ENCODE results near the gene VPS13D. TPM values are rescaled to one million over a fixed set of nuclear protein-coding genes. Genes with fewer than 3 reads are reported as not detected.

Gene VPS13D
- polyA plus RNA-seq, 1 experiment, result 22.3 TPM

DNA sequence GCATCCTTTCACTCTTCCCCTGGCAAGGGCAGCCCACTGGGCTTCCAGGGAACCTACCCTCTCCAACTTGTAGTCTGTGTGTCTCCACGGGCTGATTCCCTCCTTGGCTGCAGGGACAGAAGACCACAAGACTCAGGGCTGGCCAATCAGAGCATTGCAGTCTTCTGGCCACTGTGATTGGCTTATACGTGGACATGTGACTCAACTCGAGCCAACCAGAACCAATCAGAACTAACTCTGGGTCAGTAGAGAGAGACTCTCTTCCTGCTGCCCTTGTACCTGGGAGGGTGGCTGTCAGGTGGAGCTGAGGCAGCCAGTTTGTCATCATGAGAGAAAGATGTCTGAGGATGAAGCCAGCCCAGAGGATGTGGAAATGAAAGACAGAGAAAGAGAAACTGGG lies 324.1 kb downstream of the VPS13D start:
- TF ChIP-seq, protein P1, sequence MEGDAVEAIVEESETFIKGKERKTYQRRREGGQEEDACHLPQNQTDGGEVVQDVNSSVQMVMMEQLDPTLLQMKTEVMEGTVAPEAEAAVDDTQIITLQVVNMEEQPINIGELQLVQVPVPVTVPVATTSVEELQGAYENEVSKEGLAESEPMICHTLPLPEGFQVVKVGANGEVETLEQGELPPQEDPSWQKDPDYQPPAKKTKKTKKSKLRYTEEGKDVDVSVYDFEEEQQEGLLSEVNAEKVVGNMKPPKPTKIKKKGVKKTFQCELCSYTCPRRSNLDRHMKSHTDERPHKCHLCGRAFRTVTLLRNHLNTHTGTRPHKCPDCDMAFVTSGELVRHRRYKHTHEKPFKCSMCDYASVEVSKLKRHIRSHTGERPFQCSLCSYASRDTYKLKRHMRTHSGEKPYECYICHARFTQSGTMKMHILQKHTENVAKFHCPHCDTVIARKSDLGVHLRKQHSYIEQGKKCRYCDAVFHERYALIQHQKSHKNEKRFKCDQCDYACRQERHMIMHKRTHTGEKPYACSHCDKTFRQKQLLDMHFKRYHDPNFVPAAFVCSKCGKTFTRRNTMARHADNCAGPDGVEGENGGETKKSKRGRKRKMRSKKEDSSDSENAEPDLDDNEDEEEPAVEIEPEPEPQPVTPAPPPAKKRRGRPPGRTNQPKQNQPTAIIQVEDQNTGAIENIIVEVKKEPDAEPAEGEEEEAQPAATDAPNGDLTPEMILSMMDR (IDR thresholded peaks at IDR 0.05; ENCODE audit: insufficient read depth, low read depth, low read length), result no peak
- ChIA-PET POLR2A (no interaction called here), CTCF (no interaction called here)
- no peak overlapping the region for H3K4me3 ChIP-seq (ENCODE audit: low read depth, low read length)
- no peak for DNase-seq (ENCODE audit: low read depth)
- H3K27me3 ChIP-seq (ENCODE audit: control insufficient read depth, insufficient read depth, low read length), result no peaks in the 10 kb centered on the region
- H3K36me3 ChIP-seq (ENCODE audit: control insufficient read depth, insufficient read depth, low read length), result no peaks in the 10 kb centered on the region

- TF ChIP-seq, protein P1 (IDR thresholded peaks at IDR 0.05; ENCODE audit: insufficient read depth, low read depth, low read length), result no peak
- Histone ChIP-seq H3K27me3 (ENCODE audit: control insufficient read depth, insufficient read depth, low read length) (no peaks in the 10 kb centered on the region), H3K36me3 (ENCODE audit: control insufficient read depth, insufficient read depth, low read length) (no peaks in the 10 kb centered on the region), H3K4me3 (ENCODE audit: low read depth, low read length) (no peak overlapping the region)
- CTCF ChIA-PET, result interaction anchor here (0.6 kb wide), 1 partner anchor 31 kb away, joined by 3 read pairs; no protein-coding TSS in a partner anchor
- DNase-seq (ENCODE audit: low read depth), result no peak
- POLR2A ChIA-PET, result no interaction called here
Measured at GRCh38 chr1:12554521-12555305, 324.9 kb downstream of the VPS13D start.

GRCh38 chr1:12555411-12556367 lies 325.9 kb downstream of the VPS13D start:
- CTCF ChIA-PET, result interaction anchor here (0.6 to 1.9 kb wide), 4 partner anchors 32 to 241 kb away, joined by 3 to 6 read pairs (median 4); partner anchors contain the start of gene DHRS3
- Histone ChIP-seq H3K4me3 (ENCODE audit: low read depth, low read length) (no peak overlapping the region), H3K27me3 (ENCODE audit: control insufficient read depth, insufficient read depth, low read length) (no peaks in the 10 kb centered on the region), H3K36me3 (ENCODE audit: control insufficient read depth, insufficient read depth, low read length) (no peaks in the 10 kb centered on the region)
- TF ChIP-seq, protein P1 (IDR thresholded peaks at IDR 0.05; ENCODE audit: insufficient read depth, low read depth, low read length), result no peak
- DNase-seq (ENCODE audit: low read depth), result no peak
- POLR2A ChIA-PET, result interaction anchor here (0.6 to 1.5 kb wide), 6 partner anchors 10 to 78 kb away, joined by 3 to 5 read pairs (median 3); no protein-coding TSS in a partner anchor

GRCh38 chr1:12556368-12556930 lies 326.6 kb downstream of the VPS13D start:
- DNase-seq (ENCODE audit: low read depth), result peak; percentile 94
- Histone ChIP-seq H3K4me3 (ENCODE audit: low read depth, low read length) (no peak overlapping the region), H3K27me3 (ENCODE audit: control insufficient read depth, insufficient read depth, low read length) (no peaks in the 10 kb centered on the region), H3K36me3 (ENCODE audit: control insufficient read depth, insufficient read depth, low read length) (no peaks in the 10 kb centered on the region)
- TF ChIP-seq, protein P1 (IDR thresholded peaks at IDR 0.05; ENCODE audit: insufficient read depth, low read depth, low read length), result no peak
- ChIA-PET POLR2A (interaction anchor here (0.6 to 1.5 kb wide), 6 partner anchors 10 to 79 kb away, joined by 3 to 5 read pairs (median 3); no protein-coding TSS in a partner anchor), CTCF (interaction anchor here (0.8 to 1.9 kb wide), 4 partner anchors 38 to 242 kb away, joined by 3 to 6 read pairs (median 4); partner anchors contain the start of gene DHRS3)
